Measurements from ENCODE around the gene CRAMP1. TPM values are rescaled to one million over a fixed set of nuclear protein-coding genes. Genes with fewer than 3 reads are reported as not detected.

The CRAMP1 gene
- total and polyA plus RNA-seq, 2 donors (not counting 3 experiments of a cell fraction or from before 2014, with no cell fraction given), result 21.5 to 30.8 TPM

DNA sequence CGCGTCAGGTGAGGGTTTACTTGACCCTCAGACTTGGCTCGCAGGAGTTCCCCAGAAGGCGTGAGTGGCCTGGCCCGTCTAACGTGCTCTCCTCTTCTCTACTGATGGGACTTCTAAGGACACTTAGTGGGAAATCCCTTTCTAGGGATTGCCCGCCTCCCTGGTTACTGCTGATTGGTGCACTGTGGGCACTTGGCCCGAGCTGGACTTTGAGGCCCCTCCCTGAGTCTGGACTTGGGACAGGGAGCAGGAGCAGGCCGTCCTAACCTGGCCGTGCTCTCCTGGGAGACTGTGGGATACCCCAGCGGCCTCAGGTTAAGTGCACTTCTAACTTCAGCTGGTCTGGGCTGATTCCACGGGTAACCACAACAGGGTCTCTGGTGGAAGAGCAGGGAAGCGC lies 15.0 kb upstream of the CRAMP1 start:
- H3K9me3 ChIP-seq (replicated peaks; ENCODE audit: control insufficient read depth, insufficient read depth, low read length), result no peaks in the 10 kb centered on the region
- no peaks in the 10 kb centered on the region for H4K20me1 ChIP-seq (replicated peaks; ENCODE audit: control insufficient read depth, extremely low read depth, insufficient read depth, low read length)
- TF ChIP-seq POLR2A (IDR thresholded peaks at IDR 0.05; ENCODE audit: low read depth, low read length) (no peak), FOS (IDR thresholded peaks at IDR 0.05; ENCODE audit: borderline replicate concordance, insufficient read depth, low read length) (no peak), MYC (IDR thresholded peaks at IDR 0.05; ENCODE audit: low read depth, low read length) (no peak), EZH2 (IDR thresholded peaks at IDR 0.05; ENCODE audit: borderline replicate concordance, low read depth, low read length, severe bottlenecking) (no peak), JUN (IDR thresholded peaks at IDR 0.05; ENCODE audit: borderline replicate concordance, insufficient read depth, insufficient read length, low read depth) (no peak), POLR2AphosphoS5 (IDR thresholded peaks at IDR 0.05; ENCODE audit: insufficient read depth, low read depth, low read length) (no peak), GATA2 (IDR thresholded peaks at IDR 0.05; ENCODE audit: insufficient read depth, insufficient read length, low read depth, low read length) (no peak)
- TF ChIP-seq, protein P1, sequence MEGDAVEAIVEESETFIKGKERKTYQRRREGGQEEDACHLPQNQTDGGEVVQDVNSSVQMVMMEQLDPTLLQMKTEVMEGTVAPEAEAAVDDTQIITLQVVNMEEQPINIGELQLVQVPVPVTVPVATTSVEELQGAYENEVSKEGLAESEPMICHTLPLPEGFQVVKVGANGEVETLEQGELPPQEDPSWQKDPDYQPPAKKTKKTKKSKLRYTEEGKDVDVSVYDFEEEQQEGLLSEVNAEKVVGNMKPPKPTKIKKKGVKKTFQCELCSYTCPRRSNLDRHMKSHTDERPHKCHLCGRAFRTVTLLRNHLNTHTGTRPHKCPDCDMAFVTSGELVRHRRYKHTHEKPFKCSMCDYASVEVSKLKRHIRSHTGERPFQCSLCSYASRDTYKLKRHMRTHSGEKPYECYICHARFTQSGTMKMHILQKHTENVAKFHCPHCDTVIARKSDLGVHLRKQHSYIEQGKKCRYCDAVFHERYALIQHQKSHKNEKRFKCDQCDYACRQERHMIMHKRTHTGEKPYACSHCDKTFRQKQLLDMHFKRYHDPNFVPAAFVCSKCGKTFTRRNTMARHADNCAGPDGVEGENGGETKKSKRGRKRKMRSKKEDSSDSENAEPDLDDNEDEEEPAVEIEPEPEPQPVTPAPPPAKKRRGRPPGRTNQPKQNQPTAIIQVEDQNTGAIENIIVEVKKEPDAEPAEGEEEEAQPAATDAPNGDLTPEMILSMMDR (IDR thresholded peaks at IDR 0.05; ENCODE audit: extremely low read depth in 1 of 2, insufficient read depth in 1 of 2, low read depth in 1 of 2, low read length in 2 of 2), result no peak
- TF ChIP-seq, protein P2, sequence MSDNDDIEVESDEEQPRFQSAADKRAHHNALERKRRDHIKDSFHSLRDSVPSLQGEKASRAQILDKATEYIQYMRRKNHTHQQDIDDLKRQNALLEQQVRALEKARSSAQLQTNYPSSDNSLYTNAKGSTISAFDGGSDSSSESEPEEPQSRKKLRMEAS (IDR thresholded peaks at IDR 0.05; ENCODE audit: insufficient read depth, insufficient read length), result no peak
- no peaks in the 10 kb centered on the region for H3K9me1 ChIP-seq (replicated peaks; ENCODE audit: control insufficient read depth, extremely low read depth, insufficient read depth, low read length)
- dilution Hi-C loops (cut with MboI; ENCODE audit: extremely low pct_ligation_motif_present, low sequenced_read_pairs), result no loop called here
- peaks cover 0 to 2% of the 10 kb centered on the region in 2 experiments for H3K36me3 ChIP-seq (ENCODE audit: control insufficient read depth in 2 of 2, extremely low read depth in 1 of 2, insufficient read depth in 2 of 2, low read length in 2 of 2)
- intact Hi-C loops (cut with micrococcal nuclease), result no loop called here
- FAIRE-seq (no peak), DNase-seq (ENCODE audit: low read depth, low spot score) (no peak)
- no peaks in the 10 kb centered on the region for H3K4me1 ChIP-seq (ENCODE audit: control insufficient read depth, extremely low read depth, insufficient read depth, low read length)
- no peak overlapping the region for H3K27ac ChIP-seq (ENCODE audit: insufficient read depth, low read depth, low read length)
- no peak overlapping the region for H2AFZ ChIP-seq (ENCODE audit: low read depth, low read length)
- no peak overlapping the region for H3K4me3 ChIP-seq (replicated peaks in 1 of 3; ENCODE audit: insufficient read depth in 1 of 3, low read depth in 1 of 3, low read length in 3 of 3)
- no peaks in the 10 kb centered on the region for H3K27me3 ChIP-seq (ENCODE audit: control insufficient read depth in 2 of 2, insufficient read depth in 2 of 2, low read length in 2 of 2)
- no peak overlapping the region for H3K9ac ChIP-seq (replicated peaks; ENCODE audit: extremely low read depth, insufficient read depth, low read length)
- CTCF ChIA-PET, result no interaction called here
- POLR2A ChIA-PET, result no interaction called here
- BruUV-seq (replicated peaks), result no TSS peak
- H3K4me2 ChIP-seq (ENCODE audit: insufficient read depth, low read length), result no peak overlapping the region
- no peaks in the 10 kb centered on the region for H3K79me2 ChIP-seq (ENCODE audit: control insufficient read depth, insufficient read depth, low read length)
